Endodermal cell (in vitro differentiated cells): Measurements from ENCODE around the gene NLK. TPM values are rescaled to one million over a fixed set of nuclear protein-coding genes. Genes with fewer than 3 reads are reported as not detected.
"Not testable (repeated sequence)": the region's sequence is repeated elsewhere in the genome, so short reads cannot be mapped to it uniquely, and the experiment has no call there.

Source experiments
- DNase-seq: peaks from one replicate; pipeline ENCODE4 v3.0.0-alpha.2; 2017
- H3K27ac ChIP-seq: 2 replicates; pipeline ENCODE4 v1.5.1; 2013; ENCODE audit warnings: mild to moderate bottlenecking, low read depth, low read length, moderate library complexity
- H3K27me3 ChIP-seq: 2 replicates; pipeline ENCODE4 v1.6.1; 2013; ENCODE audit warnings: mild to moderate bottlenecking, low read length, moderate library complexity; ENCODE audit not compliant: insufficient read depth, control insufficient read depth, poor library complexity, severe bottlenecking
- H3K36me3 ChIP-seq: 2 replicates; pipeline ENCODE4 v1.7.0; 2013; ENCODE audit warnings: mild to moderate bottlenecking, low read length, moderate library complexity; ENCODE audit not compliant: control insufficient read depth, insufficient read depth
- H3K4me1 ChIP-seq: one replicate; pipeline ENCODE4 v1.7.0; 2013; ENCODE audit warnings: low read length; ENCODE audit not compliant: control insufficient read depth, insufficient read depth
- H3K4me3 ChIP-seq: 2 replicates; pipeline ENCODE4 v1.5.1; 2013; ENCODE audit warnings: mild to moderate bottlenecking, low read length, moderate library complexity
- H3K9ac ChIP-seq: 2 replicates; pipeline ENCODE4 v1.6.1; 2013; ENCODE audit warnings: mild to moderate bottlenecking, low read length, moderate library complexity; ENCODE audit not compliant: poor library complexity, severe bottlenecking; ENCODE audit errors: extremely low read depth
- H3K9me3 ChIP-seq: 2 replicates; pipeline ENCODE4 v1.6.1; 2013; ENCODE audit warnings: mild to moderate bottlenecking, low read length, moderate library complexity; ENCODE audit not compliant: control insufficient read depth
- H3K27ac Mint-ChIP-seq: 2 replicates; pipeline ENCODE4 v1.8.0; 2020; ENCODE audit warnings: mixed read lengths
- H3K27me3 Mint-ChIP-seq: 2 replicates; pipeline ENCODE4 v1.8.0; 2021; ENCODE audit warnings: mild to moderate bottlenecking, mixed read lengths; ENCODE audit not compliant: insufficient read depth
- H3K36me3 Mint-ChIP-seq: 2 replicates; pipeline ENCODE4 v1.8.0; 2020; ENCODE audit warnings: low read depth, mixed read lengths
- H3K4me1 Mint-ChIP-seq: 2 replicates; pipeline ENCODE4 v1.8.0; 2020; ENCODE audit warnings: mixed read lengths
- H3K4me3 Mint-ChIP-seq: 2 replicates; pipeline ENCODE4 v1.8.0; 2020; ENCODE audit warnings: mild to moderate bottlenecking, moderate library complexity, mixed read lengths
- H3K9me3 Mint-ChIP-seq: 2 replicates; pipeline ENCODE4 v1.8.0; 2020; ENCODE audit warnings: mild to moderate bottlenecking, mixed read lengths
- WGBS, 2 experiments: methylation state at CpG; one replicate each; pipeline versions ENCODE4 v1.1.5 to v1.1.7; 2013; ENCODE audit warnings: missing lambda C conversion rate in 2 of 2, mixed read lengths in 1 of 2; ENCODE audit not compliant: insufficient coverage in 1 of 2, insufficient read length in 1 of 2; 5-methylcytosine and 5-hydroxymethylcytosine counted together
- total RNA-seq, 2 donors: library from RNA; stranded (reverse); fragmentation: NEBNext Ultra II Directional in 1 of 2; extraction: Animal tissue kit (Norgen Biotek cat#: 25700) in 1 of 2; gene quantifications; 2 replicates in 1 of 2; 3 replicates in 1 of 2; pipeline ENCODE4 v1.2.1, GENCODE V29; 2021
- TF ChIP-seq, protein P1 (sequence below): fragments of 200-600 bp; sonication (generic); conservative IDR thresholded peaks from 2 replicates; pipeline ENCODE4 v1.5.0; 2021; ENCODE audit warnings: antibody characterized with exemption, mild to moderate bottlenecking

Gene NLK
- total RNA-seq, 2 donors from 2014 or later, result 49.2 to 50.3 TPM

DNA sequence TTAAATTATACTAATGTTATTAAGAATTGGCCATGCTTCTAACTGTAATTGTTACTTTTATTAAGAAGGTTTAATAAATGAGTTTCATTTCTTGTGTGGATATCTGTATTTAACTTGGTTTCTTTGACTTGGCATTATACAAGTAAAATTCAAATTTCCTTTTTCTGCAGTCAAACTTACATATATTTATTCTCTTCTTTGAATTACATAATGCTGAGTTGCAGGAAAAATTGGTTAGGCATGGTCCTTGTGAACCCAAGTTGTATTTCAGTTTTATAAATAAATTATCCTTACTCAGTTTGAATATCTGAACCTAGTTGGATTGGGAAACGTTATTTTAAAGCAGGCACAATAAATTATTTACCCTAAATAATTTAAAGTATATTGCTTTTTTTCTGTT, 54.8 kb downstream of the NLK start:
- H3K9me3 ChIP-seq, result no peaks in the 10 kb centered on the region
- no peaks in the 10 kb centered on the region for H3K36me3 ChIP-seq
- no peak overlapping the region for H3K27ac ChIP-seq
- Mint-ChIP-seq H3K4me3 (no peak overlapping the region), H3K36me3 (peaks cover 9% of the 10 kb centered on the region), H3K9me3 (peaks cover 2% of the 10 kb centered on the region), H3K27ac (no peak overlapping the region), H3K27me3 (no peaks in the 10 kb centered on the region), H3K4me1 (peaks cover 15% of the 10 kb centered on the region)
- H3K9ac ChIP-seq, result no peak overlapping the region
- no CpG with 5 or more reads among the region's 1 CpG for WGBS, 2 experiments
- no peak overlapping the region for H3K4me3 ChIP-seq
- H3K27me3 ChIP-seq, result no peaks in the 10 kb centered on the region
- H3K4me1 ChIP-seq, result no peaks in the 10 kb centered on the region
- DNase-seq, result no peak
- TF ChIP-seq, protein P1, sequence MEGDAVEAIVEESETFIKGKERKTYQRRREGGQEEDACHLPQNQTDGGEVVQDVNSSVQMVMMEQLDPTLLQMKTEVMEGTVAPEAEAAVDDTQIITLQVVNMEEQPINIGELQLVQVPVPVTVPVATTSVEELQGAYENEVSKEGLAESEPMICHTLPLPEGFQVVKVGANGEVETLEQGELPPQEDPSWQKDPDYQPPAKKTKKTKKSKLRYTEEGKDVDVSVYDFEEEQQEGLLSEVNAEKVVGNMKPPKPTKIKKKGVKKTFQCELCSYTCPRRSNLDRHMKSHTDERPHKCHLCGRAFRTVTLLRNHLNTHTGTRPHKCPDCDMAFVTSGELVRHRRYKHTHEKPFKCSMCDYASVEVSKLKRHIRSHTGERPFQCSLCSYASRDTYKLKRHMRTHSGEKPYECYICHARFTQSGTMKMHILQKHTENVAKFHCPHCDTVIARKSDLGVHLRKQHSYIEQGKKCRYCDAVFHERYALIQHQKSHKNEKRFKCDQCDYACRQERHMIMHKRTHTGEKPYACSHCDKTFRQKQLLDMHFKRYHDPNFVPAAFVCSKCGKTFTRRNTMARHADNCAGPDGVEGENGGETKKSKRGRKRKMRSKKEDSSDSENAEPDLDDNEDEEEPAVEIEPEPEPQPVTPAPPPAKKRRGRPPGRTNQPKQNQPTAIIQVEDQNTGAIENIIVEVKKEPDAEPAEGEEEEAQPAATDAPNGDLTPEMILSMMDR, result no peak

DNA sequence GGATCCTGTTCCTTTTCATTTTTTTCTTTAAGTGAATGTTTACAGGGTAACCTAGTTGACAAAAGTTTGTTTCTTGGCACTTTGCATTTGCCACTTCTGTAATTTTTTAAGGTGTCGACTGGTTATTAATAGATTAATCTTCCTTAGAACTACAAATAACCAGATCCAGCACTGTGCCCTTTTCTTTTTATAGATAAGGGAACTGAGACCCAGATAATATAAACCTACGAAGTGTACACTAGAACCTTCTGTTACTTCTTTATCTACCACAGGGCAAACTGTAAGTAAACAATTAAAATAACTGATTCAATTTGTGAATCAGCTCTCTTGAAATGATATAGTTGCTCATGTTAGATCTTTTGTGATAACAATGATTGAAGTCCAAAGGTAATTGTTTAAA, 55.4 kb downstream of the NLK start:
- Histone ChIP-seq H3K4me1 (no peaks in the 10 kb centered on the region), H3K9ac (no peak overlapping the region), H3K36me3 (no peaks in the 10 kb centered on the region), H3K4me3 (no peak overlapping the region), H3K27ac (no peak overlapping the region), H3K27me3 (no peaks in the 10 kb centered on the region), H3K9me3 (no peaks in the 10 kb centered on the region)
- DNase-seq, result no peak
- peaks cover 15% of the 10 kb centered on the region for H3K4me1 Mint-ChIP-seq
- H3K9me3 Mint-ChIP-seq, result peaks cover 2% of the 10 kb centered on the region
- no peak overlapping the region for H3K4me3 Mint-ChIP-seq
- H3K27me3 Mint-ChIP-seq, result no peaks in the 10 kb centered on the region
- no peak overlapping the region for H3K27ac Mint-ChIP-seq
- WGBS, 2 experiments, result 100% methylated on average over 2 of the region's 2 CpGs; no CpG with 5 or more reads in 1 of the 2 experiments
- TF ChIP-seq, protein P1, result no peak
- H3K36me3 Mint-ChIP-seq, result peaks cover 9% of the 10 kb centered on the region

DNA sequence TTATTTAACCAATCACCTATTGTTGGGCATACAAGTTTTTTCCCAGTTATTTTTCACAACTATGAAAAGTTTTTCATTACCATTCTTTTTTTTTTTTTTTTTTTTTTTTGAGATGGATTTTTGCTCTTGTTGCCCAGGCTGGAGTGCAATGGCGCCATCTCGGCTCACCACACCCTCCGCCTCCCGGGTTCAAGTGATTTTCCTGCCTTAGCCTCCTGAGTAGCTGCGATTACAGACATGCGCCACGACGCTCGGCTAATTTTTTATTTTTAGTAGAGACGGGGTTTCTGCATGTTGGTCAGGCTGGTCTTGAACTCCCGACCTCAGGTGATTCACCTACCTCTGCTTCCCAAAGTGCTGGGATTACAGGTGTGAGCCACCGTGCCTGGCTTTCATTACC, 56.1 kb downstream of the NLK start:
- H3K36me3 Mint-ChIP-seq, result not testable (repeated sequence)
- 94 to 98% methylated on average over 9 to 12 of the region's 12 CpGs for WGBS, 2 experiments

DNA sequence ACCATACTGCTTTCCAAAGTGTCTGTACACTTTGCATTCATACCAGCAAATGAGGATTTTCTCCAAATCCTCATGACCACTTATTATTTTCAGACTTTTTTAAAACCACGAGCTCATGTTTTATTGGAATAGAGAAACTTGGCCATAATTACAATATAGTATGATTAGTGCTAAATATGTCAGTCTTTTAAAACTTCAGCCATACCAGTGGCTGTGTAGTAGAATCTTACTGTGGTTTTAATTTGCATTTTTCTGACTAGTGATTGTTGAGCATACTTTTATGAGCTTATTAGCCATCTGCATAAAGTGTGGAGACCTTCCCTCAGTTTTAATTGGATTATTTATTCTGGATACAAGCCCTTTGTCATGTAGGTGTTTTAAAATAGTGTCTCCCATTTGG, 57.8 kb downstream of the NLK start:
- Histone ChIP-seq H3K27me3 (no peaks in the 10 kb centered on the region), H3K4me1 (no peaks in the 10 kb centered on the region), H3K27ac (no peak overlapping the region), H3K4me3 (no peak overlapping the region), H3K9ac (no peak overlapping the region), H3K9me3 (no peaks in the 10 kb centered on the region), H3K36me3 (no peaks in the 10 kb centered on the region)
- H3K4me3 Mint-ChIP-seq, result no peak overlapping the region
- peaks cover 9% of the 10 kb centered on the region for H3K36me3 Mint-ChIP-seq
- H3K27ac Mint-ChIP-seq, result no peak overlapping the region
- peaks cover 2% of the 10 kb centered on the region for H3K9me3 Mint-ChIP-seq
- H3K27me3 Mint-ChIP-seq, result no peaks in the 10 kb centered on the region
- TF ChIP-seq, protein P1, result no peak
- peaks cover under 1% of the 10 kb centered on the region for H3K4me1 Mint-ChIP-seq
- DNase-seq, result no peak
- 100% methylated on average over 1 of the region's 1 CpG; no CpG with 5 or more reads in 1 of the 2 experiments for WGBS, 2 experiments

More for the DNA sequence above, 56.1 kb downstream of the NLK start:
- not testable (repeated sequence) for H3K36me3 ChIP-seq, H3K27ac Mint-ChIP-seq, H3K9me3 ChIP-seq, H3K27me3 ChIP-seq, H3K4me3 Mint-ChIP-seq, DNase-seq, H3K27me3 Mint-ChIP-seq, H3K9me3 Mint-ChIP-seq, H3K27ac ChIP-seq, H3K9ac ChIP-seq, H3K4me1 ChIP-seq, H3K4me3 ChIP-seq
- H3K4me1 Mint-ChIP-seq, result peaks cover 13% of the 10 kb centered on the region
